Measurements from ENCODE around the gene ZNF579. TPM values are rescaled to one million over a fixed set of nuclear protein-coding genes. Genes with fewer than 3 reads are reported as not detected.
A peak's percentile ranks its signal among the peaks of the same experiment; 100 is the strongest.

ZNF579 gene
- total and polyA plus RNA-seq, 2 of the 13 experiments (the other 11 are each of a cell fraction or from before 2014, with no cell fraction given) = 2.1 to 2.9 TPM

DNA sequence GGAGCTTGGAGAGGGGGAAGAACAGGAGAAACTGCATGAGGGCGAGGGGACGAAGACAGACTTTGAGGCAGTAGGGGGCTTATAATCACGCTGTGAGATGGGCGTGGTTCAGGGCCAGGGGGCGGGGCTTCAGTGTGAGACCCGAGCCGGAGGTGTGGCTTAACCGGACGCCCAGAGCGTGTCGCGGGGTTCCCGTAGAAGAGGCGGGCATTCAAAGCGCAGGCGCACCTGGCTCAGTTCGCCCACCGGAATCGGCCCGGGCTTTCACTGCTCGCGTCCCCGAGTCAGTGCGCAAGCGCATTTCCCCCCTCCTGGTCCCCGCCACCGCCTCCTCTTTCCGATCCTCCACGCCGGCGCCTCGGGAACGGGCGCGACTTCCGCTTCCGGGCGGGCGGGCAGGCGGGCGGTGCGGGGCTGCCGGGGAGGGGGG is 24.6 kb upstream of the ZNF579 start (continued):
- TF ChIP-seq, protein P1, sequence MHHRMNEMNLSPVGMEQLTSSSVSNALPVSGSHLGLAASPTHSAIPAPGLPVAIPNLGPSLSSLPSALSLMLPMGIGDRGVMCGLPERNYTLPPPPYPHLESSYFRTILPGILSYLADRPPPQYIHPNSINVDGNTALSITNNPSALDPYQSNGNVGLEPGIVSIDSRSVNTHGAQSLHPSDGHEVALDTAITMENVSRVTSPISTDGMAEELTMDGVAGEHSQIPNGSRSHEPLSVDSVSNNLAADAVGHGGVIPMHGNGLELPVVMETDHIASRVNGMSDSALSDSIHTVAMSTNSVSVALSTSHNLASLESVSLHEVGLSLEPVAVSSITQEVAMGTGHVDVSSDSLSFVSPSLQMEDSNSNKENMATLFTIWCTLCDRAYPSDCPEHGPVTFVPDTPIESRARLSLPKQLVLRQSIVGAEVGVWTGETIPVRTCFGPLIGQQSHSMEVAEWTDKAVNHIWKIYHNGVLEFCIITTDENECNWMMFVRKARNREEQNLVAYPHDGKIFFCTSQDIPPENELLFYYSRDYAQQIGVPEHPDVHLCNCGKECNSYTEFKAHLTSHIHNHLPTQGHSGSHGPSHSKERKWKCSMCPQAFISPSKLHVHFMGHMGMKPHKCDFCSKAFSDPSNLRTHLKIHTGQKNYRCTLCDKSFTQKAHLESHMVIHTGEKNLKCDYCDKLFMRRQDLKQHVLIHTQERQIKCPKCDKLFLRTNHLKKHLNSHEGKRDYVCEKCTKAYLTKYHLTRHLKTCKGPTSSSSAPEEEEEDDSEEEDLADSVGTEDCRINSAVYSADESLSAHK (CRISPR knock-in tag; IDR thresholded peaks at IDR 0.05; ENCODE audit: borderline replicate concordance) = no peak
- TF ChIP-seq ERF (CRISPR knock-in tag; IDR thresholded peaks at IDR 0.05) (0 out of 2 replicates have a peak, but pooled peaks have one; percentile 21), NR2C2 (CRISPR knock-in tag; IDR thresholded peaks at IDR 0.05; ENCODE audit: borderline replicate concordance) (peak; percentile 33; the same call in 1 of the 2 replicates), NR2F6 (IDR thresholded peaks at IDR 0.05) (no peak), NR2F6 (CRISPR knock-in tag; IDR thresholded peaks at IDR 0.05) (no peak), NR3C1 (CRISPR knock-in tag; IDR thresholded peaks at IDR 0.05) (no peak), ETV5 (CRISPR knock-in tag; IDR thresholded peaks at IDR 0.05; ENCODE audit: borderline replicate concordance) (peak; percentile 73; the same call in 1 of the 2 replicates), ATF1 (CRISPR knock-in tag; IDR thresholded peaks at IDR 0.05) (no peak), KDM2A (CRISPR knock-in tag; IDR thresholded peaks at IDR 0.05; ENCODE audit: borderline replicate concordance, low read depth) (peak; percentile 90), ZBTB8A (CRISPR knock-in tag; IDR thresholded peaks at IDR 0.05; ENCODE audit: borderline replicate concordance, low read depth) (no peak), AGO2 (optimal IDR thresholded peaks at IDR 0.05; ENCODE audit: low read depth, low read length) (peak; percentile 62), FOXC1 (CRISPR knock-in tag; IDR thresholded peaks at IDR 0.05; ENCODE audit: borderline replicate concordance) (peak; percentile 60; the same call in 1 of the 2 replicates), ZBTB38 (CRISPR knock-in tag; IDR thresholded peaks at IDR 0.05) (no peak), SOX13 (IDR thresholded peaks at IDR 0.05) (no peak), SOX13 (CRISPR knock-in tag; conservative IDR thresholded peaks at IDR 0.05 in 1 of 2, IDR thresholded peaks at IDR 0.05 in 1 of 2) (no peak), ZNF468 (CRISPR knock-in tag; IDR thresholded peaks at IDR 0.05) (no peak), ZNF205 (CRISPR knock-in tag; IDR thresholded peaks at IDR 0.05) (no peak)
- TF ChIP-seq, protein P2, sequence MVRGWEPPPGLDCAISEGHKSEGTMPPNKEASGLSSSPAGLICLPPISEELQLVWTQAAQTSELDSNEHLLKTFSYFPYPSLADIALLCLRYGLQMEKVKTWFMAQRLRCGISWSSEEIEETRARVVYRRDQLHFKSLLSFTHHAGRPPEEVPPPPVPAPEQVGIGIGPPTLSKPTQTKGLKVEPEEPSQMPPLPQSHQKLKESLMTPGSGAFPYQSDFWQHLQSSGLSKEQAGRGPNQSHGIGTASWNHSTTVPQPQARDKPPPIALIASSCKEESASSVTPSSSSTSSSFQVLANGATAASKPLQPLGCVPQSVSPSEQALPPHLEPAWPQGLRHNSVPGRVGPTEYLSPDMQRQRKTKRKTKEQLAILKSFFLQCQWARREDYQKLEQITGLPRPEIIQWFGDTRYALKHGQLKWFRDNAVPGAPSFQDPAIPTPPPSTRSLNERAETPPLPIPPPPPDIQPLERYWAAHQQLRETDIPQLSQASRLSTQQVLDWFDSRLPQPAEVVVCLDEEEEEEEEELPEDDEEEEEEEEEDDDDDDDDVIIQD (CRISPR knock-in tag; IDR thresholded peaks at IDR 0.05; ENCODE audit: low read depth) = 0 out of 2 replicates have a peak, but pooled peaks have one; percentile 41
- TF ChIP-seq, protein P3, sequence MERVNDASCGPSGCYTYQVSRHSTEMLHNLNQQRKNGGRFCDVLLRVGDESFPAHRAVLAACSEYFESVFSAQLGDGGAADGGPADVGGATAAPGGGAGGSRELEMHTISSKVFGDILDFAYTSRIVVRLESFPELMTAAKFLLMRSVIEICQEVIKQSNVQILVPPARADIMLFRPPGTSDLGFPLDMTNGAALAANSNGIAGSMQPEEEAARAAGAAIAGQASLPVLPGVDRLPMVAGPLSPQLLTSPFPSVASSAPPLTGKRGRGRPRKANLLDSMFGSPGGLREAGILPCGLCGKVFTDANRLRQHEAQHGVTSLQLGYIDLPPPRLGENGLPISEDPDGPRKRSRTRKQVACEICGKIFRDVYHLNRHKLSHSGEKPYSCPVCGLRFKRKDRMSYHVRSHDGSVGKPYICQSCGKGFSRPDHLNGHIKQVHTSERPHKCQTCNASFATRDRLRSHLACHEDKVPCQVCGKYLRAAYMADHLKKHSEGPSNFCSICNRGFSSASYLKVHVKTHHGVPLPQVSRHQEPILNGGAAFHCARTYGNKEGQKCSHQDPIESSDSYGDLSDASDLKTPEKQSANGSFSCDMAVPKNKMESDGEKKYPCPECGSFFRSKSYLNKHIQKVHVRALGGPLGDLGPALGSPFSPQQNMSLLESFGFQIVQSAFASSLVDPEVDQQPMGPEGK (CRISPR knock-in tag; IDR thresholded peaks at IDR 0.05) = peak; percentile 75
- TF ChIP-seq, protein P4, sequence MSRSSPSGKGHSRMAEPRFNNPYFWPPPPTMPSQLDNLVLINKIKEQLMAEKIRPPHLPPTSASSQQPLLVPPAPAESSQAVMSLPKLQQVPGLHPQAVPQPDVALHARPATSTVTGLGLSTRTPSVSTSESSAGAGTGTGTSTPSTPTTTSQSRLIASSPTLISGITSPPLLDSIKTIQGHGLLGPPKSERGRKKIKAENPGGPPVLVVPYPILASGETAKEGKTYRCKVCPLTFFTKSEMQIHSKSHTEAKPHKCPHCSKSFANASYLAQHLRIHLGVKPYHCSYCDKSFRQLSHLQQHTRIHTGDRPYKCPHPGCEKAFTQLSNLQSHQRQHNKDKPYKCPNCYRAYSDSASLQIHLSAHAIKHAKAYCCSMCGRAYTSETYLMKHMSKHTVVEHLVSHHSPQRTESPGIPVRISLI (CRISPR knock-in tag; IDR thresholded peaks at IDR 0.05; ENCODE audit: borderline replicate concordance) = no peak
- TF ChIP-seq, protein P5, sequence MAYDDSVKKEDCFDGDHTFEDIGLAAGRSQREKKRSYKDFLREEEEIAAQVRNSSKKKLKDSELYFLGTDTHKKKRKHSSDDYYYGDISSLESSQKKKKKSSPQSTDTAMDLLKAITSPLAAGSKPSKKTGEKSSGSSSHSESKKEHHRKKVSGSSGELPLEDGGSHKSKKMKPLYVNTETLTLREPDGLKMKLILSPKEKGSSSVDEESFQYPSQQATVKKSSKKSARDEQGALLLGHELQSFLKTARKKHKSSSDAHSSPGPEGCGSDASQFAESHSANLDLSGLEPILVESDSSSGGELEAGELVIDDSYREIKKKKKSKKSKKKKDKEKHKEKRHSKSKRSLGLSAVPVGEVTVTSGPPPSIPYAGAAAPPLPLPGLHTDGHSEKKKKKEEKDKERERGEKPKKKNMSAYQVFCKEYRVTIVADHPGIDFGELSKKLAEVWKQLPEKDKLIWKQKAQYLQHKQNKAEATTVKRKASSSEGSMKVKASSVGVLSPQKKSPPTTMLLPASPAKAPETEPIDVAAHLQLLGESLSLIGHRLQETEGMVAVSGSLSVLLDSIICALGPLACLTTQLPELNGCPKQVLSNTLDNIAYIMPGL (CRISPR knock-in tag; IDR thresholded peaks at IDR 0.05; ENCODE audit: borderline replicate concordance in 1 of 2, low read depth in 1 of 2) = peak in 1 of 2 experiments; percentile 17; a peak in 1 of 4 replicates
